ENCODE results near the gene SCN1B.

DNA sequence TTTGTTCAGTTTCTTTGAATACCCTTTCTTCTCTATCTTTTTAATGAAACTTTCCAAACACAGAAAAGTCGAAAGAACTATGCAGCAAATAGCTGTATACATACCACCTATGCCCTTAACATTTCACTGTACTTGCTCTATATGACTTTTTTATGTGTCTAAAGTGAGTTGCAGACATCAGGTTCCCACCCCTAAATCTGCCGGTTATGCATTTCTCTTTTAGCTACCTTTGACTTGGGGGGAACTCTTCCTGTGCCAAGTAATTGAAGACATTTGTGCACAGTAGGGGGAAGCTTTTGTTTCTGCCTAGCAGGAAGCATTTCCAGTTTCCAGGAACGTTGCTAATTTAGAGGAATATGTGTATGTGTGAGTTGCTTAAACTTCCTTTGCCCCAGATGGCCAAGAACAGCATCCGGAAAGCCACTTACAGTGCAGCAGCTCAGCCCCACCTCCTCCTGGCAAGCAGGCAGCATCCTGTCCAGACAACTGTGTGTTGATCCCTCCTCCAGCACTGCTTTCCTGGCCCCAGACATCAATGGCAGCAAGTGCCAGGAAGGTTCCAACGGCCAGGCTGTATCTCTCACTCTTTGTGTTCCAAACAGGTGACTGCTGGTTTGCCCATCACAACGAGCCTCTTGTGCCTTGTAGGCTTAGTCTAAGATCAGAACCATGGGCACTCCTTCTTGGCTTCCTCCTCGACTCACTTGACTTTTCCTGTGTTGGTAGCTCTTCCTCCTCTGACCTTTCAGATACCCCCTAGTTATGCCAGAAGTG is 44.8 kb upstream of the SCN1B start:
- TF ChIP-seq POLR2A (IDR thresholded peaks at IDR 0.05), result no peak
- TF ChIP-seq, protein P1, sequence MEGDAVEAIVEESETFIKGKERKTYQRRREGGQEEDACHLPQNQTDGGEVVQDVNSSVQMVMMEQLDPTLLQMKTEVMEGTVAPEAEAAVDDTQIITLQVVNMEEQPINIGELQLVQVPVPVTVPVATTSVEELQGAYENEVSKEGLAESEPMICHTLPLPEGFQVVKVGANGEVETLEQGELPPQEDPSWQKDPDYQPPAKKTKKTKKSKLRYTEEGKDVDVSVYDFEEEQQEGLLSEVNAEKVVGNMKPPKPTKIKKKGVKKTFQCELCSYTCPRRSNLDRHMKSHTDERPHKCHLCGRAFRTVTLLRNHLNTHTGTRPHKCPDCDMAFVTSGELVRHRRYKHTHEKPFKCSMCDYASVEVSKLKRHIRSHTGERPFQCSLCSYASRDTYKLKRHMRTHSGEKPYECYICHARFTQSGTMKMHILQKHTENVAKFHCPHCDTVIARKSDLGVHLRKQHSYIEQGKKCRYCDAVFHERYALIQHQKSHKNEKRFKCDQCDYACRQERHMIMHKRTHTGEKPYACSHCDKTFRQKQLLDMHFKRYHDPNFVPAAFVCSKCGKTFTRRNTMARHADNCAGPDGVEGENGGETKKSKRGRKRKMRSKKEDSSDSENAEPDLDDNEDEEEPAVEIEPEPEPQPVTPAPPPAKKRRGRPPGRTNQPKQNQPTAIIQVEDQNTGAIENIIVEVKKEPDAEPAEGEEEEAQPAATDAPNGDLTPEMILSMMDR (IDR thresholded peaks at IDR 0.05), result no peak
- TF ChIP-seq EP300 (IDR thresholded peaks at IDR 0.05), result no peak
